Astrocyte (in vitro differentiated cells and primary cell): ENCODE data around the gene RBBP9. TPM values are rescaled to one million over a fixed set of nuclear protein-coding genes. Genes with fewer than 3 reads are reported as not detected.
"Not testable (repeated sequence)": the region's sequence is repeated elsewhere in the genome, so short reads cannot be mapped to it uniquely, and the experiment has no call there.

ENCODE experiments used
- DNase-seq: peaks from one replicate; pipeline ENCODE4 v3.0.0-alpha.2; 2010; ENCODE audit warnings: low read depth
- FAIRE-seq: peaks from 2 replicates; lab custom pipeline; 2011; peaks lifted over from hg19 to GRCh38; lab: Jason Lieb, UNC
- H2AFZ ChIP-seq: 2 replicates; pipeline ENCODE4 v1.6.0; 2012; ENCODE audit warnings: low read depth, low read length, inconsistent platforms
- H3K27ac ChIP-seq: 2 replicates; pipeline ENCODE4 v1.5.1; 2011; ENCODE audit warnings: low read depth, low read length, inconsistent platforms
- H3K27me3 ChIP-seq: 2 replicates; pipeline ENCODE4 v1.6.0; 2011; ENCODE audit warnings: low read length, inconsistent platforms; ENCODE audit not compliant: insufficient read depth
- H3K36me3 ChIP-seq: 2 replicates; pipeline ENCODE4 v1.5.1; 2011; ENCODE audit warnings: low read length, inconsistent platforms; ENCODE audit not compliant: insufficient read depth
- H3K4me1 ChIP-seq: 2 replicates; pipeline ENCODE4 v1.5.1; 2011; ENCODE audit warnings: low read length, inconsistent platforms; ENCODE audit not compliant: insufficient read depth
- H3K4me2 ChIP-seq: 2 replicates; pipeline ENCODE4 v1.6.0; 2012; ENCODE audit warnings: low read length, inconsistent platforms
- H3K4me3 ChIP-seq: 2 replicates; pipeline ENCODE4 v1.5.1; 2011; ENCODE audit warnings: low read depth, mild to moderate bottlenecking, low read length, inconsistent platforms; ENCODE audit not compliant: insufficient read depth
- H3K79me2 ChIP-seq: 2 replicates; pipeline ENCODE4 v1.6.0; 2012; ENCODE audit warnings: mild to moderate bottlenecking, low read length, inconsistent platforms; ENCODE audit not compliant: insufficient read depth
- H3K9ac ChIP-seq: 2 replicates; pipeline ENCODE4 v1.6.0; 2012; ENCODE audit warnings: mild to moderate bottlenecking, low read length, inconsistent platforms
- H3K9me3 ChIP-seq: 2 replicates; pipeline ENCODE4 v1.5.1; 2012; ENCODE audit warnings: low read depth, mild to moderate bottlenecking, low read length, inconsistent platforms; ENCODE audit not compliant: insufficient read depth
- H4K20me1 ChIP-seq: 2 replicates; pipeline ENCODE4 v1.6.0; 2012; ENCODE audit warnings: low read length, inconsistent platforms; ENCODE audit not compliant: insufficient read depth
- H3K27ac Mint-ChIP-seq: one replicate; pipeline ENCODE4 v1.8.0; 2021; ENCODE audit warnings: mild to moderate bottlenecking, mixed read lengths; ENCODE audit not compliant: unreplicated experiment
- H3K27me3 Mint-ChIP-seq: one replicate; pipeline ENCODE4 v1.8.0; 2021; ENCODE audit warnings: low read depth, mixed read lengths; ENCODE audit not compliant: unreplicated experiment
- H3K36me3 Mint-ChIP-seq: one replicate; pipeline ENCODE4 v1.8.0; 2021; ENCODE audit warnings: low read depth, mixed read lengths; ENCODE audit not compliant: unreplicated experiment
- H3K4me1 Mint-ChIP-seq: one replicate; pipeline ENCODE4 v1.8.0; 2021; ENCODE audit warnings: low read depth, mixed read lengths; ENCODE audit not compliant: unreplicated experiment
- H3K4me3 Mint-ChIP-seq: one replicate; pipeline ENCODE4 v1.8.0; 2021; ENCODE audit warnings: mild to moderate bottlenecking, moderate library complexity, mixed read lengths; ENCODE audit not compliant: unreplicated experiment
- H3K9me3 Mint-ChIP-seq: one replicate; pipeline ENCODE4 v1.8.0; 2021; ENCODE audit warnings: mild to moderate bottlenecking, mixed read lengths; ENCODE audit not compliant: unreplicated experiment
- EZH2 ChIP-seq: IDR thresholded peaks from 2 replicates; pipeline ENCODE4 v1.6.1; 2012; ENCODE audit warnings: mild to moderate bottlenecking, low read length, inconsistent platforms; ENCODE audit not compliant: insufficient read depth
- total RNA-seq: library from RNA; stranded (reverse); gene quantifications from 2 replicates; pipeline ENCODE4 v1.2.1, GENCODE V29; 2021
- TF ChIP-seq, protein P1 (sequence below): IDR thresholded peaks from 2 replicates; pipeline ENCODE4 v1.5.1; 2011; ENCODE audit warnings: low read depth, mild to moderate bottlenecking, inconsistent platforms, low read length, moderate library complexity; ENCODE audit not compliant: insufficient read depth

RBBP9 gene
- total RNA-seq, 1 donor from 2014 or later = 14.4 TPM

DNA sequence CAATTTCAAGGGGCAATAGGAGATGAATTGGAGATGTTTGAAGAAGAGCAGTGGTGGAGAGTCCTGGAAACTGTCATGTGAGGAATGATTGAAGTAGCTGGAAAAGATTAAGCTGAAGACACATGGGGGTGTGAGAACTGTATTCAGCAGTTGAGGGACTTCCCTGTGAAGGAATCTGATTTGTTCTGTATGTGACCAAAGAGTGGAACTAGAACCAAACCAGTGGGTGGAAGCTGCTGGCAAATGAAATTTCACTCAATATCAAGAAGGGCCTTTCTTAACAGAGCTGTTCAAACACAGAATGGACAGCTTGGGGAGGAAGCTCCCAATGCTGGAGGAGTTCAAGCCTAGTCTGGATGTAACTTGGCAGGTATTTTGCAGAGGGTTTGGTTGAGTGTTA, 32.0 kb upstream of the RBBP9 start:
- FAIRE-seq (no peak), DNase-seq (no peak)
- H4K20me1 ChIP-seq = peaks cover 9% of the 10 kb centered on the region
- no peak overlapping the region for H3K4me3 ChIP-seq
- H3K9ac ChIP-seq = no peak overlapping the region
- no peaks in the 10 kb centered on the region for H3K9me3 ChIP-seq
- no peaks in the 10 kb centered on the region for H3K27me3 ChIP-seq
- no peak overlapping the region for H3K27ac Mint-ChIP-seq
- H3K27ac ChIP-seq = no peak overlapping the region
- no peak overlapping the region for H3K4me3 Mint-ChIP-seq
- no peak overlapping the region for H2AFZ ChIP-seq
- TF ChIP-seq, protein P1, sequence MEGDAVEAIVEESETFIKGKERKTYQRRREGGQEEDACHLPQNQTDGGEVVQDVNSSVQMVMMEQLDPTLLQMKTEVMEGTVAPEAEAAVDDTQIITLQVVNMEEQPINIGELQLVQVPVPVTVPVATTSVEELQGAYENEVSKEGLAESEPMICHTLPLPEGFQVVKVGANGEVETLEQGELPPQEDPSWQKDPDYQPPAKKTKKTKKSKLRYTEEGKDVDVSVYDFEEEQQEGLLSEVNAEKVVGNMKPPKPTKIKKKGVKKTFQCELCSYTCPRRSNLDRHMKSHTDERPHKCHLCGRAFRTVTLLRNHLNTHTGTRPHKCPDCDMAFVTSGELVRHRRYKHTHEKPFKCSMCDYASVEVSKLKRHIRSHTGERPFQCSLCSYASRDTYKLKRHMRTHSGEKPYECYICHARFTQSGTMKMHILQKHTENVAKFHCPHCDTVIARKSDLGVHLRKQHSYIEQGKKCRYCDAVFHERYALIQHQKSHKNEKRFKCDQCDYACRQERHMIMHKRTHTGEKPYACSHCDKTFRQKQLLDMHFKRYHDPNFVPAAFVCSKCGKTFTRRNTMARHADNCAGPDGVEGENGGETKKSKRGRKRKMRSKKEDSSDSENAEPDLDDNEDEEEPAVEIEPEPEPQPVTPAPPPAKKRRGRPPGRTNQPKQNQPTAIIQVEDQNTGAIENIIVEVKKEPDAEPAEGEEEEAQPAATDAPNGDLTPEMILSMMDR = no peak
- TF ChIP-seq EZH2 = no peak
- peaks cover 15% of the 10 kb centered on the region for H3K4me1 Mint-ChIP-seq
- peaks cover 42% of the 10 kb centered on the region for H3K36me3 Mint-ChIP-seq
- H3K9me3 Mint-ChIP-seq = no peaks in the 10 kb centered on the region
- H3K36me3 ChIP-seq = peaks cover 58% of the 10 kb centered on the region
- H3K4me1 ChIP-seq = peaks cover 29% of the 10 kb centered on the region
- no peak overlapping the region for H3K4me2 ChIP-seq
- H3K79me2 ChIP-seq = no peaks in the 10 kb centered on the region
- H3K27me3 Mint-ChIP-seq = no peaks in the 10 kb centered on the region

DNA sequence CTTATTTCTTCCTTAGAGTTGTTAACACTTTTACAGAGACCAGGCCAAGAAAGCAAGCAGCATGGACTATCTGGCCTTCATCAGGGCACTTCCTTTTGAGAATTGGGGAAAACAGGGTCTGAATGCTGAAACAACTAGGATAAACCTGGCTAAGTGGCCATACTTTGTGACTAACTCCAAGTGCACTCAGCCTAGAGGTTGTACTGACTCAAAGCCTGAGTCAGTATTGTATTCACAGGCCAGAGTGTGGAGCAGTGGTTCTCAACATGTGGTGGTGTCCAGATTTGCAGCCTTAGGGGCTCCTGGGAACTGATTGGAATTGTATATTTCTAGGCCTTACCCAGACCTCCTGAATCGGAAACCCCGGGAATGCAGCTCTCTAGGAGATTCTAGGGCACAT, 30.8 kb upstream of the RBBP9 start:
- Mint-ChIP-seq H3K27ac (peak overlapping the region; percentile 79), H3K36me3 (peaks cover 45% of the 10 kb centered on the region), H3K9me3 (no peaks in the 10 kb centered on the region), H3K27me3 (no peaks in the 10 kb centered on the region), H3K4me3 (no peak overlapping the region), H3K4me1 (peaks cover 17% of the 10 kb centered on the region)
- Histone ChIP-seq H3K27me3 (no peaks in the 10 kb centered on the region), H2AFZ (no peak overlapping the region), H3K79me2 (no peaks in the 10 kb centered on the region), H3K27ac (peak overlapping the region; percentile 70), H3K4me1 (peaks cover 23% of the 10 kb centered on the region), H3K9ac (peak overlapping the region; percentile 7), H3K36me3 (peaks cover 50% of the 10 kb centered on the region), H3K9me3 (no peaks in the 10 kb centered on the region), H3K4me2 (peak overlapping the region; percentile 15), H3K4me3 (no peak overlapping the region), H4K20me1 (peaks cover 2% of the 10 kb centered on the region)
- DNase-seq (peak; percentile 37), FAIRE-seq (peak; percentile 74)
- TF ChIP-seq, protein P1 = peak; percentile 9
- TF ChIP-seq EZH2 = no peak

DNA sequence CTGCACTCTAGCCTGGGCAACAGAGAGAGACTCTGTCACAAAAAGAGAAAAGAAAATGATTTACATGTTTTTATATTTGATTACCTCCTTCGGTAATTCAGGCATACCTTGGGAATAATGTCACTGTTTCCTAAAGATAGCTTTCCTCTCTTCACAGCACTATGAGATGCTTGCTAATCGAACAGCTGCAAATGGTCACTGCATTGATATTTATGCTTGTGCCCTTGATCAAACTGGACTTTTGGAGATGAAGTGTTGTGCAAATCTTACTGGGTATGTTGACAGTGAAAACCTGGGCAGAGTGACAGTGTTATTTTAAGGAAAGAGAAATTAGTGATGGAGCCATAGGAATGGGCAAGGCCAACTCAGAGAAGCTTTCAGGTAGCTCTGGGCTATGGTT, 30.3 kb upstream of the RBBP9 start:
- no peaks in the 10 kb centered on the region for H4K20me1 ChIP-seq
- H3K9me3 ChIP-seq = no peaks in the 10 kb centered on the region
- peak overlapping the region; percentile 79 for H3K27ac Mint-ChIP-seq
- H3K36me3 ChIP-seq = peaks cover 45% of the 10 kb centered on the region
- DNase-seq = no peak
- peak overlapping the region; percentile 7 for H3K9ac ChIP-seq
- H3K4me1 ChIP-seq = peaks cover 20% of the 10 kb centered on the region
- TF ChIP-seq, protein P1 = no peak
- no peak for TF ChIP-seq EZH2
- H3K27ac ChIP-seq = peak overlapping the region; percentile 70
- no peak for FAIRE-seq
- H3K4me3 Mint-ChIP-seq = no peak overlapping the region
- H3K79me2 ChIP-seq = no peaks in the 10 kb centered on the region
- H3K4me3 ChIP-seq = no peak overlapping the region
- H3K4me1 Mint-ChIP-seq = peaks cover 17% of the 10 kb centered on the region
- no peak overlapping the region for H2AFZ ChIP-seq
- no peaks in the 10 kb centered on the region for H3K9me3 Mint-ChIP-seq
- peaks cover 41% of the 10 kb centered on the region for H3K36me3 Mint-ChIP-seq
- no peaks in the 10 kb centered on the region for H3K27me3 Mint-ChIP-seq
- H3K27me3 ChIP-seq = no peaks in the 10 kb centered on the region
- peak overlapping the region; percentile 15 for H3K4me2 ChIP-seq

DNA sequence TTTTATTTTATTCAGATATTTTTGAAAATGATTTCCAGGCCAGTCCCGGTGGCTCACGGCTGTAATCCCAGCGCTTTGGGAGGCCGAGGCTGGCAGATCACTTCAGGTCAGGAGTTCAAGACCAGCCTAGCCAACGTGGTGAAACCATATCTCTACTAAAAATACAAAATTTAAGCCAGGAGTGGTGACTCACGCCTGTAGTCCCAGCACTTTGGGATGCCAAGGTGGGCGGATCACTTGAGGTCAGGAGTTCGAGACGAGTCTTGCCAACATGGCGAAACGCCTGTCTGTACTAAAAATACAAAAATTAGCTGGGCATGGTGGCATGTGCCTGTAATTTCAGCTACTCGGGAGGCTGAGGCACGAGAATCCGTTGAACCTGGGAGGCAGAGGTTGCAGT, 29.7 kb upstream of the RBBP9 start:
- peaks cover 20% of the 10 kb centered on the region for H3K4me1 ChIP-seq
- H3K27ac ChIP-seq, H3K4me2 ChIP-seq, H3K4me3 ChIP-seq, H3K4me3 Mint-ChIP-seq, H3K9ac ChIP-seq, H3K27ac Mint-ChIP-seq, H2AFZ ChIP-seq, H3K9me3 ChIP-seq, H3K27me3 Mint-ChIP-seq, H4K20me1 ChIP-seq, H3K79me2 ChIP-seq, H3K27me3 ChIP-seq, DNase-seq, FAIRE-seq, H3K9me3 Mint-ChIP-seq: not testable (repeated sequence)
- Mint-ChIP-seq H3K36me3 (peaks cover 35% of the 10 kb centered on the region), H3K4me1 (peaks cover 17% of the 10 kb centered on the region)
- H3K36me3 ChIP-seq = peaks cover 45% of the 10 kb centered on the region
